Testis (tissue), 3 donors: Measurements from ENCODE around the gene TNS2. TPM values are rescaled to one million over a fixed set of nuclear protein-coding genes. Genes with fewer than 3 reads are reported as not detected.
A peak's percentile ranks its signal among the peaks of the same experiment; 100 is the strongest.

ENCODE experiments used
- DNase-seq: peaks from one replicate; pipeline ENCODE4 v3.0.0-alpha.2; 2019
- H3K27ac ChIP-seq, 2 donors: fragments of 200-600 bp; sonication (generic); one replicate each; pipeline ENCODE4 v1.5.1; 2019
- H3K27me3 ChIP-seq: fragments of 200-600 bp; sonication (generic); one replicate; pipeline ENCODE4 v1.5.1; 2019
- H3K36me3 ChIP-seq: fragments of 200-600 bp; sonication (generic); one replicate; pipeline ENCODE4 v1.5.1; 2017; ENCODE audit warnings: low read depth; ENCODE audit errors: missing control alignments
- H3K4me1 ChIP-seq: fragments of 200-600 bp; sonication (generic); one replicate; pipeline ENCODE4 v1.5.1; 2019
- H3K4me3 ChIP-seq, 2 donors: fragments of 200-600 bp; sonication (generic); one replicate each; pipeline ENCODE4 v1.5.1; 2017 to 2019
- H3K9me3 ChIP-seq: fragments of 200-600 bp; sonication (generic); one replicate; pipeline ENCODE4 v1.5.1; 2017
- POLR2A ChIP-seq: fragments of 450-650 bp; IDR thresholded peaks from one replicate; pipeline ENCODE4 v1.6.1; 2017; ENCODE audit warnings: antibody characterized with exemption, mild to moderate bottlenecking, moderate library complexity
- WGBS, 2 donors: methylation state at CpG; one replicate each; pipeline ENCODE4 v1.1.5; 2018; 5-methylcytosine and 5-hydroxymethylcytosine counted together
- intact Hi-C: fragments of 100-400 bp; cut with DNase I; formaldehyde crosslinking; loops from one replicate; pipeline ENCODE4 v1.15.1; 2023; ENCODE audit warnings: low total_unique reads
- polyA plus RNA-seq: library from polyadenylated mRNA; stranded (reverse); fragments of 350-450 nt; fragmentation: Illumina TruSeq; extraction: RNeasy Lipid Tissue Mini Kit (QIAGEN cat#74804); gene quantifications from one replicate; pipeline ENCODE4 v1.2.3, GENCODE V29; 2014; ENCODE audit warnings: low read depth, low replicate concordance; ENCODE audit not compliant: insufficient read depth
- total RNA-seq, 2 donors: library from RNA; depleted of rRNA; stranded (reverse); fragments of >200 nt; gene quantifications; one replicate each; pipeline ENCODE4 v1.2.3, GENCODE V29; 2016
- TF ChIP-seq, protein P1 (sequence below), 3 experiments: fragments of 450-650 bp in 2 of 3; fragments of 200-600 bp in 1 of 3; sonication (generic) in 1 of 3; IDR thresholded peaks; one replicate each; pipeline ENCODE4 v1.5.1; 2016 to 2019; ENCODE audit warnings: antibody characterized with exemption in 3 of 3, mild to moderate bottlenecking in 2 of 3, moderate library complexity in 1 of 3

TNS2 gene
- total and polyA plus RNA-seq, 3 donors from 2014 or later = 47.0 to 138 (median 108) TPM

DNA sequence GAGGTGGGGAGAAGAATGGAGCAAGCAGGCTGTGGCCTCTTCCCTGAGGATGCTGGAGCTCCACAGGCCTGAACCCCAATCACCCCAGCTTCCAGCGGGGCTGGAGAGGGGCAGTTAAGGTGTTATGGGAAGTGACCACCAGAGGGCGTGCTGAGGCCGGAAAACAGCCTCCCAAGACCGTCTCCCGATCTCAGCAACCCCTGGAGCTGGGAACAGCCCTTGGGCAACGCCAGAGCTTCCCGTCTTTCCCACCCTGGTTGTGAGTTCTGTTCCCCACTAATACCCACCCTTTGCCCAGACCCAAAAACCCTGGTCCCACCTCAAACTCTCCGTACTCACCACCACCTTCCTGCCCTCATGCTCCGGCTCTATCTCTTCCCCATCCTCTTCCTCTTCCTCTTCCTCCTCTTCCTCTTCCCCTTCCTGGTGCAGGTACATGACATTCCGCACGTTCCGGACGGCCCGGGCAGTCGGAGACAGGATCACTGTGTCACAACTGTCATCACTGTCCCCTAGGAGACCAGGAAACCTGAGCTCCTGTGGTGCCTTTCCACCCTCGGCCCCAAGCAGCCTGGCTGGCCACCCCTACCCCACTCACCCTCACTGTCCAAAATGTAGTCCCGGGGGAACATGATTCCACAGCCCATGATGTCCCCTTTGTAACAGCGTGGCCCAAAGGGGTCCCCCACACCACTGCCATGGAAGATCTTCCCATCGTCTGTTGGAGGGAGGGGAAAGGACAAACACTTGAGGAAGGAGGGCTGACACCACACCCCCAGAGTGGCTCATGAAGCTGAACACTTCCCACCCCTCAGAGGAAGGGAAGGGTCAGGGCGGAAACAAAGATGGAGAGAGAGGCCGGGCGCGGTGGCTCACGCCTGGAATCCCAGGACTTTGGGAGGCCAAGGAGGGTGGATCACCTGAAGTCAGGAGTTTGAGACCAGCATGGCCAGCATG lies 16.4 kb downstream of the TNS2 start:
- DNase-seq = peak; percentile 86
- Histone ChIP-seq H3K27ac (peak overlapping the region; percentile 44 to 86), H3K9me3 (no peaks in the 10 kb centered on the region), H3K4me1 (peaks cover 90% of the 10 kb centered on the region), H3K27me3 (no peaks in the 10 kb centered on the region), H3K4me3 (no peak overlapping the region), H3K36me3 (no peaks in the 10 kb centered on the region)
- intact Hi-C loops = no loop called here
- TF ChIP-seq, protein P1, sequence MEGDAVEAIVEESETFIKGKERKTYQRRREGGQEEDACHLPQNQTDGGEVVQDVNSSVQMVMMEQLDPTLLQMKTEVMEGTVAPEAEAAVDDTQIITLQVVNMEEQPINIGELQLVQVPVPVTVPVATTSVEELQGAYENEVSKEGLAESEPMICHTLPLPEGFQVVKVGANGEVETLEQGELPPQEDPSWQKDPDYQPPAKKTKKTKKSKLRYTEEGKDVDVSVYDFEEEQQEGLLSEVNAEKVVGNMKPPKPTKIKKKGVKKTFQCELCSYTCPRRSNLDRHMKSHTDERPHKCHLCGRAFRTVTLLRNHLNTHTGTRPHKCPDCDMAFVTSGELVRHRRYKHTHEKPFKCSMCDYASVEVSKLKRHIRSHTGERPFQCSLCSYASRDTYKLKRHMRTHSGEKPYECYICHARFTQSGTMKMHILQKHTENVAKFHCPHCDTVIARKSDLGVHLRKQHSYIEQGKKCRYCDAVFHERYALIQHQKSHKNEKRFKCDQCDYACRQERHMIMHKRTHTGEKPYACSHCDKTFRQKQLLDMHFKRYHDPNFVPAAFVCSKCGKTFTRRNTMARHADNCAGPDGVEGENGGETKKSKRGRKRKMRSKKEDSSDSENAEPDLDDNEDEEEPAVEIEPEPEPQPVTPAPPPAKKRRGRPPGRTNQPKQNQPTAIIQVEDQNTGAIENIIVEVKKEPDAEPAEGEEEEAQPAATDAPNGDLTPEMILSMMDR (IDR thresholded peaks at IDR 0.05) = peak; percentile 90 to 93 (median 91)
- TF ChIP-seq POLR2A = no peak
- WGBS, 2 donors = 54 to 58% methylated on average over 14 to 24 of the region's 24 CpGs

DNA sequence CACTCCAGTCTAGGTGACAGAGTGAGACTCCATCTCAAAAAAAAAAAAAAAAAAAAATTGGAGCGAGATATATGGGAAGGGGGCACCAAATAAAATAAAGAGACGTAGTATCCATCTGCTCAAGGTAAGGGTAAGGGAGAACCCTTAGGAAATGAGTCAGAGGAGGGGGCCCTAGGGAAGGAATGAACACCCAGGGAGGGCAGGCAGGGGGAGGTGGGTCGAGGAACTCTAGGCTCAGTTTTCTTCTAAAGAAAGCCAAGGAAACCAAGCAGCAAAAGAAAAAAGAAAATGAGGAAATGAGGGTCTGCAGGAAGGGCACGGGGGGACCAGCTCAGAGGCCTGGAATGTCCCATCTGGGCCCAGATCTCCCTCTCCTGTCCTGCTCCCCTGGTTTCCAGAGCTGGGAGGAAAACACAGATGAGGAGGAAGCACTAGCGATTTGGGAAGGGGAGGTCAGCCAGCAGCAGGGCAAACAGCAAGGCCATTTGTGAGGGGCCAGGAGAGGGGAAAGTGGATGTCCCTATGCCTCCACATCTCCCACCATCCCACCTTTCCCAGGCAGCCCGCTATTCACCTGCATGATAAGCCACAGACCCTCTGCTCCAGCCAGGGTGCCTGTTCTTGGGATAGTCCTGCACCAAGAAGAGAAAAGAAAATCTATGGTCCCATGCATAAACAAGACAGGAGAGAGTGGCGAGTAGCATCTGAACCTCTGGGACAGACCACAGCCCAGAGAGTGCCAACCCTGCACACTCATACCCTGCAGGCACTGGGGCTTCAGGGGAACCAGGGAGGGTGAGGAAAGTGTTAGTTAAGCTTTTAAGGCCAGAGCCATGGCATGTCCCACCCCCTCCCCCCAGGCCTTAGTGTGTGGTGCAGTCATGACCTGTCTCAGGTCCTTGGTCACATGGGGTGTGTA lies 17.5 kb downstream of the TNS2 start:
- DNase-seq = no peak
- peaks cover 87% of the 10 kb centered on the region for H3K4me1 ChIP-seq
- H3K27me3 ChIP-seq = no peaks in the 10 kb centered on the region
- H3K4me3 ChIP-seq = no peak overlapping the region
- H3K36me3 ChIP-seq = no peaks in the 10 kb centered on the region
- 69 to 75% methylated on average over 6 to 7 of the region's 7 CpGs for WGBS, 2 donors
- peak overlapping the region; percentile 50 to 86 for H3K27ac ChIP-seq
- intact Hi-C loops = no loop called here
- TF ChIP-seq, protein P1 (IDR thresholded peaks at IDR 0.05) = no peak
- TF ChIP-seq POLR2A = no peak
- no peaks in the 10 kb centered on the region for H3K9me3 ChIP-seq

DNA sequence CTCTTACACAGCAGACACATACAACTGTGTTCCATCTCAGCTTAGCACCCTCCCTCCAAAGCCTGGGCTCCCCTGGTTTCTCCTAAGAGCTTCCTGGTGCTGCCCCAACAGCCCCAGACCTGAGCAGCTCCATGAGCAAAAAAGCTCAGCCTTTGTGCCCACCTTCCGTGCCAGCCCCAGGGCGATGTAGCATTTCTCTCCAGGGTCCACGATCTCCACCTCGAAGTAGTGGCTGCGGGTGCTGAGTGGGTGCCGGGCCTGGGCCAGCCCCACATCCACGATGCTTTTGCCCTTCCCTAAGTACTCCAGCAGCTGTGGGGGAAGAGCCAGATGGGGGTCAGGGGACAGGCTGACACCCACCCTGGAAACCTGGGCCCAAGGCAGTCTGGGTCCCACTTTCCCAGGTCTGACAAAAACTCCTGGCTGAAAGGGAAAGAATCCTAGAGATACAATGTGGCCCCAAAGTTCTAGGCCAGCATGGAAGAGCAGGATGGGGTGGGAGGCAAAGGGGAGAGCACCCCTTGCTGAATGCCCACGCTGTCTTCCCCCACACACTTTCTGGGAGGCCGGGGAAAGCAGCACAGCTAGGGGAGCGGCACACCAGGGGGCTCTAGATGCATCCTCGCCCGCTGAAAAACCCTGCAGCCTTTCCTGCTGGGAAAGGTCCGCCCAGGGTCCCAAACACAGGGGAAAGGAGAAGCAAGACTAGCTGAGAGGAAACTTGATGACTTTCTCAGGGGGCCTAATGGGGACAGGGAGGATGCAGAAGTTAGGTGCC lies 18.3 kb downstream of the TNS2 start:
- TF ChIP-seq POLR2A = no peak
- TF ChIP-seq, protein P1 (IDR thresholded peaks at IDR 0.05) = no peak
- Histone ChIP-seq H3K27me3 (no peaks in the 10 kb centered on the region), H3K36me3 (no peaks in the 10 kb centered on the region), H3K4me3 (no peak overlapping the region), H3K9me3 (no peaks in the 10 kb centered on the region), H3K4me1 (peaks cover 87% of the 10 kb centered on the region), H3K27ac (peak overlapping the region; percentile 50 to 60)
- DNase-seq = no peak
- intact Hi-C loops = no loop called here
- WGBS, 2 donors = 63 to 73% methylated on average over 13 of the region's 13 CpGs

DNA sequence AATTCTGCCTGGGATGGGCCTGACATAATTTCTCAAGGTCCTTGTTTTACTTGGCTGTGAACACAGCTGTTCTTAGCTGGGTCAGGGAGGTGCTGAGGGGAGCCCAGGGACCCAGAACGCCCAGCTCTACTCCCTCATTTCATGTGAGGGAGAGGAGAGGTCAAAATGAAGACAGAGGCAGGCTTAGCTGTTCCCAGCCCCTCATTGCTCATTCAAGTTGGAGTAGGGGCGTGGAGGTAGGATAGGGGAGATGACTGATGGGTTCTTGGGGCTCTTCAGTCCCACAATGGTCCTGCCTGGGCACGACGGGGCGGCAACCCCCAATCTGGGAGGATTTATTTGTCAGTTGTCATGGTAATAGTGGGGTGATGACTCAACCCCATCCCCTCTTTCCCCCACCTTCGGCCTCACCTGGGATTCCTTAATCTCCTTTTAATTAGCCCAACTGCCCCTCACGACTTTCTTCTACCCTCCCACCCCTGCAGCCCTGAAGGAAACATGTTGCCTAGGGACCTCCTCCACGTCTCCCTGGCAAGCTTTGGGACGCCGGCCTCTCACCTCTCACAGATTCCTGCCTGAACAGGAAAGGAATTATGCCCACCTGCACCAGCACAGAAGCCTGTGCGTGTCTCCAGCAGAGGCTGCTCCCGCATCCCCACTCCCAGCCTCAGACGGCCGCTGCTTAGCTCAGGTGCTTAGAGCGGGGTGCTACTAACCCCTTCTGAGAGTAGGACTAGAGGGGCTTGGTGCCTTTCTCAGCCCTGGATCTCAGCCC lies 19.1 kb downstream of the TNS2 start:
- H3K4me1 ChIP-seq = peaks cover 81% of the 10 kb centered on the region
- H3K27me3 ChIP-seq = no peaks in the 10 kb centered on the region
- peak overlapping the region; percentile 51 to 60 for H3K27ac ChIP-seq
- no peak for DNase-seq
- no peak overlapping the region for H3K4me3 ChIP-seq
- 56 to 57% methylated on average over 15 of the region's 15 CpGs for WGBS, 2 donors
- TF ChIP-seq, protein P1 (IDR thresholded peaks at IDR 0.05) = no peak
- TF ChIP-seq POLR2A = no peak
- intact Hi-C loops = no loop called here
- no peaks in the 10 kb centered on the region for H3K36me3 ChIP-seq
- H3K9me3 ChIP-seq = no peaks in the 10 kb centered on the region
